ENCODE results near the gene SLC12A7.

- TF ChIP-seq, protein P1, sequence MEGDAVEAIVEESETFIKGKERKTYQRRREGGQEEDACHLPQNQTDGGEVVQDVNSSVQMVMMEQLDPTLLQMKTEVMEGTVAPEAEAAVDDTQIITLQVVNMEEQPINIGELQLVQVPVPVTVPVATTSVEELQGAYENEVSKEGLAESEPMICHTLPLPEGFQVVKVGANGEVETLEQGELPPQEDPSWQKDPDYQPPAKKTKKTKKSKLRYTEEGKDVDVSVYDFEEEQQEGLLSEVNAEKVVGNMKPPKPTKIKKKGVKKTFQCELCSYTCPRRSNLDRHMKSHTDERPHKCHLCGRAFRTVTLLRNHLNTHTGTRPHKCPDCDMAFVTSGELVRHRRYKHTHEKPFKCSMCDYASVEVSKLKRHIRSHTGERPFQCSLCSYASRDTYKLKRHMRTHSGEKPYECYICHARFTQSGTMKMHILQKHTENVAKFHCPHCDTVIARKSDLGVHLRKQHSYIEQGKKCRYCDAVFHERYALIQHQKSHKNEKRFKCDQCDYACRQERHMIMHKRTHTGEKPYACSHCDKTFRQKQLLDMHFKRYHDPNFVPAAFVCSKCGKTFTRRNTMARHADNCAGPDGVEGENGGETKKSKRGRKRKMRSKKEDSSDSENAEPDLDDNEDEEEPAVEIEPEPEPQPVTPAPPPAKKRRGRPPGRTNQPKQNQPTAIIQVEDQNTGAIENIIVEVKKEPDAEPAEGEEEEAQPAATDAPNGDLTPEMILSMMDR (IDR thresholded peaks at IDR 0.05): no peak
- no peak for TF ChIP-seq POLR2A (IDR thresholded peaks at IDR 0.05)
- TF ChIP-seq EP300 (IDR thresholded peaks at IDR 0.05): no peak
- no peak for TF ChIP-seq POLR2AphosphoS5 (IDR thresholded peaks at IDR 0.05)
Measured at GRCh38 chr5:1120236-1120999, 8.6 kb upstream of the SLC12A7 start.

Measured in sigmoid colon (tissue), 4 donors.